HG03354 (cell line): ENCODE data around the gene GRPR.
"Not testable (repeated sequence)": the region's sequence is repeated elsewhere in the genome, so short reads cannot be mapped to it uniquely, and the experiment has no call there.

Experiments
- ATAC-seq: cut with Tn5 transposase; IDR thresholded peaks from one replicate; pipeline ENCODE4 v1.9.1; 2021; ENCODE audit warnings: mild to moderate bottlenecking; ENCODE audit not compliant: unreplicated experiment, poor library complexity, severe bottlenecking

GRPR gene

DNA sequence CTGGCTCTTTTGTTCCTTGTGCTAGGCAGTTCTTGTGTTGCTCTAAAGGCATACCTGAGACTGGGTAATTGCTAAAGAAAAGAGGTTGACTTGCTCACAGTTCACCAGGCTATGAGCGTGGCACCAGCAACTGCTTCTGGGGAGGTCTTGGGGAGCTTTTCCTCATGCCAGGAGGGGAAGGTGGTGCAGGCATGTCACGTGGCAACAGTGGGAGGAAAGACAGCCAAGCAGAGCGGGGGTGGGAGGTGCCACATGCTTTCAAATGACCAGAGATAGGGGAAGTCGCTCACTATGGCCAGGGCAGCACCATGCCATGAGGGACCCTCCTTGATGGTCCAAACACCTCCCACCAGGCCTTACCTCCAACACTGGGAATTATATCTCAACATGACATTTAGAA is 48.6 kb downstream of the GRPR start:
- no peak for ATAC-seq

DNA sequence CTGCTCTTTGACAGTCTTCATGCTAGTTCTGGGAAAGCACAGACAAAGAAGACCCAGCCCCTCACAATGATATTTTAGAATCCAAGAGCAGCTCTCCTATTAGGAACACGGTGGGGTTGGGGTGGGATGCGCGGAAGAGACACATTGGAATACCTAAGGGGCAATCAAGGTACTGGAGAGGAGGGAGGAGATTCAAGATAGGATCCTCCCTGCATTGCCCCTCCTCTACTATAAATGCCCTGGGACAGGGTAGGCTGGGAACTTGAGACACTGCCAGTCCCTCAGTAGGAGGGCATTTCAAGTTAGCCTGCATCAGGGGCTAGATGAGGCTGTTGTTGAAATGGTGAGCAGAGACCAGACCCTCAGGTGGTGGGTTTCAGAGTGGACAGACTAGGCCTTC is 49.0 kb downstream of the GRPR start:
- no peak for ATAC-seq

GRCh38 chrX:16175329-16176061 is 52.1 kb downstream of the GRPR start:
- no peak for ATAC-seq

- ATAC-seq, result no peak
Observed at GRCh38 chrX:16177260-16177659, 53.9 kb downstream of the GRPR start.

- ATAC-seq, result not testable (repeated sequence)
Observed at GRCh38 chrX:16183843-16184242, 60.5 kb downstream of the GRPR start.

GRCh38 chrX:16185725-16186136 is 62.4 kb downstream of the GRPR start:
- ATAC-seq, result peak; percentile 100

DNA sequence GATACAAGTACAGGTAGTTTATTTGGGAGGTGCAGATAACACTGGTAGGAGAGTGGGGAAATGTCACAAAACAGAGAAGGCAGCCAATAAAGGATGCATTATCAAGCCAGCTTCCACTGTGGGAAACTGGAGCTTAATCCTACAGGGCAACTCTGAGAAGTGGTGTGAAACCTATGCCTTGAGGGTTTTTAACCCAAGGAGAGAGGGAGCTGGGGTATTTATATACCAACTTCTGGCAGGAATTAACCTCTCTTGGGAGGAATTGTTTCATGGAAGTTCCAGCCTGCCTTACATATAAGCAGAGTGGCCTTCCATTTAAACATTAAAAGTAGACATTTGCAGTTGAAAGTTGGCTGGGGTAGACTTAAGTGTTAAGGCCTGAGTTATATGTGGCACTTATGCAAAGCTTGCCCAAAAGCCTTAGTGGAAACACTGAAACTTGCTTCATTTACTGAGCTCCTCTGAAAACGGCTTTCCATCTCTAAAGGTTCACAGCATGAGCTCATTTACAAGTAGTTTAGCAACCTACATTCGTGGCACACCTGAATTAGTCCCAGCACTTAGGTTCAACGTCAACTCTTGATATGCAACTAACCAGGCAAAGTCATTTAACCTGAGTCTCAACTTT is 63.1 kb downstream of the GRPR start:
- no peak for ATAC-seq

DNA sequence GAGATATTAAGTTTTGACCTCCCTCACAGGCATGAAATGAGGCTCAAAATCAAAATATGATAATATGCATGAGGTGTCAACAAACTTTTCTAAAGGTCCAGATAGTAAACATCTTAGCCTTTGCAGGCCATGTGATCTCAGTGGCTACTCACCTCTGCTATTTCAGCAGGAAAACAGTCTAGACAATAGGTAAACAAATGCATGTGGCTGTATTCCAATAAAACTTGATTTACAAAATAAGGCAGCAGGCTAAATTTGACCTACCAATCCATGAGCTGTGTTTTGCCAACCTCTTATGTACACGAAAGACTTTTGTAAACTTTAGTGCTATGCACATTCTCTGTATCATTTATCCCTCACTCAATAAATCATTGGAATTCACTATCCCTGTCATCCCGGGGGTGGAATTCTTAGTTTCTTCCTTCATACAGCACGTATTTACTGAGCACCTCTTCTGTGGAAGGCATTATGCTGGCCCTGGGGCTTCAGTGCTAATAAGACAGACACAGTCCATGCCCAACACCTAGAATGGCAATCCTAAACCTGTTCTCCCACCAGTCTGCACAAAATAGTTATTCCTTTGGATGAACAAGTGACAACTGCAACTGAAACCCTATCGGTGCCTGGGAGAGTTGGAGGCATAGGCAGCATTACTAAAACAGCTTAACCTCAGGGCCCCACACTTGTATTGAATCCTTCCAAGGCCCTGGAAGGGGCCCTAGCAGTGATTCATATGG is 63.8 kb downstream of the GRPR start:
- no peak for ATAC-seq

GRCh38 chrX:16188687-16189086 is 65.3 kb downstream of the GRPR start:
- ATAC-seq, result no peak

- no peak for ATAC-seq
Observed at GRCh38 chrX:16191605-16192004, 68.2 kb downstream of the GRPR start.

DNA sequence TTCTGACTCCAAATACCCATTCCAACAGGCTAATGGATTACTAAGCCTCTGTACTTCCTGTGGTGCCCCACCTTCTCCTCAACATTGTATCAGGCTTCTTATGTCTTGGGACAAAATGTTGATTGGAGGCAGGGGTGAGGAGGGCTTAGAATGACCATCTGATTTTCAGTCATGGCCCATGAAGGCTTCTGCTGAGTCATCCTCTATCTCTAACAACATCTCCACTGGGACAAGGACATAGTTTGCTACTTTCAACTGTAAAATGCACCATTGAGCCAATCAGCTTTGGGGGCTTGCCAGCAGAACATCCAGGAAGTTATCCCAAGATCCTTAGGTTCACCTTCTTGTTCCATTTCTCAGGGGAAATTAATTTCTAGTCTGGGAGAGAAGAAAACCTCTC is 73.5 kb downstream of the GRPR start:
- ATAC-seq, result no peak

- no peak for ATAC-seq
Observed at GRCh38 chrX:16199343-16199742, 76.0 kb downstream of the GRPR start.

DNA sequence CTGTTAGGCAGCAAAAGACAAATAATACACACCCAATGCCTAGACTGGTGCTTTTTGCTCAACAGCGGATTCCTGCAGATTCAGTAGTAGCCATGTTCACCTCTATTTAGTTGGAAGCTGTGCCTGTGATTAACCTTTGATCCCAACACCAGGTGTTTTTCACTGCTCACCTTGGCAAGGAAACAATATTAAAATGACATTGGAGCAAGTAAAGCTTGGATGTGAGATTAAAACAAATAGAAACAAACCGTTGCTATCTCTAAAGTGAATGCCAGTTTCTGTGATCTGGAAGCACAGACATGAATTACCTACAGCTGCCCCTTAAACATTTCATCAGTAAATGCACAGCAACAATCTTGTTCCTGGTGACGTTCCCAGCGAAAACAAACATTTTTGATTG is 79.6 kb downstream of the GRPR start:
- no peak for ATAC-seq
